Tongue (tissue), 2 donors: ENCODE measurements around the gene SLX4IP. TPM values are rescaled to one million over a fixed set of nuclear protein-coding genes. Genes with fewer than 3 reads are reported as not detected.
"Not testable (repeated sequence)": the region's sequence is repeated elsewhere in the genome, so short reads cannot be mapped to it uniquely, and the experiment has no call there.

ENCODE experiments used
- DNase-seq: peaks from one replicate; pipeline ENCODE4 v3.0.0-alpha.2; 2015
- total RNA-seq: library from RNA; depleted of rRNA; stranded (reverse); fragments of >200 nt; gene quantifications from one replicate; pipeline ENCODE4 v1.2.3, GENCODE V29; 2014

The SLX4IP gene
- total RNA-seq, 1 donor from 2014 or later, result 7.6 TPM

GRCh38 chr20:10576411-10577090 is 141.4 kb downstream of the SLX4IP start:
- peak; percentile 53 for DNase-seq

- DNase-seq, result no peak
These were observed 142.5 kb downstream of the SLX4IP start for GRCh38 chr20:10577648-10578047.

- no peak for DNase-seq
These were observed 143.5 kb downstream of the SLX4IP start for GRCh38 chr20:10578607-10579006.

- no peak for DNase-seq
These were observed 144.8 kb downstream of the SLX4IP start for GRCh38 chr20:10579942-10580341.

GRCh38 chr20:10580700-10581099 is 145.6 kb downstream of the SLX4IP start:
- no peak for DNase-seq

- DNase-seq, result no peak
These were observed 146.7 kb downstream of the SLX4IP start for GRCh38 chr20:10581823-10582222.

- no peak for DNase-seq
These were observed 149.3 kb downstream of the SLX4IP start for GRCh38 chr20:10584371-10584770.

- no peak for DNase-seq
These were observed 150.2 kb downstream of the SLX4IP start for GRCh38 chr20:10585308-10585707.

- DNase-seq, result no peak
These were observed 151.2 kb downstream of the SLX4IP start for GRCh38 chr20:10586296-10586695.

GRCh38 chr20:10590446-10590845 is 155.3 kb downstream of the SLX4IP start:
- DNase-seq, result not testable (repeated sequence)

- DNase-seq, result no peak
These were observed 156.0 kb downstream of the SLX4IP start for GRCh38 chr20:10590950-10591671.

- DNase-seq, result no peak
These were observed 156.9 kb downstream of the SLX4IP start for GRCh38 chr20:10591946-10592521.

- peak; percentile 75 for DNase-seq
These were observed 159.3 kb downstream of the SLX4IP start for GRCh38 chr20:10594296-10594868.

- DNase-seq, result no peak
These were observed 160.2 kb downstream of the SLX4IP start for GRCh38 chr20:10595266-10595665.

- no peak for DNase-seq
These were observed 160.9 kb downstream of the SLX4IP start for GRCh38 chr20:10595985-10596384.

GRCh38 chr20:10596710-10597121 is 161.6 kb downstream of the SLX4IP start:
- DNase-seq, result no peak

- no peak for DNase-seq
These were observed 162.5 kb downstream of the SLX4IP start for GRCh38 chr20:10597637-10598036.

- DNase-seq, result no peak
These were observed 167.2 kb downstream of the SLX4IP start for GRCh38 chr20:10602221-10602871.

GRCh38 chr20:10603378-10603777 is 168.3 kb downstream of the SLX4IP start:
- DNase-seq, result no peak

- no peak for DNase-seq
These were observed 169.1 kb downstream of the SLX4IP start for GRCh38 chr20:10603971-10604864.

- DNase-seq, result no peak
These were observed 169.8 kb downstream of the SLX4IP start for GRCh38 chr20:10604865-10605440.
